Activated B cell treated with CpG ODN at 0.5 μM for 24 hours (primary cell): ENCODE data around the gene VAX1. TPM values are rescaled to one million over a fixed set of nuclear protein-coding genes. Genes with fewer than 3 reads are reported as not detected.

ENCODE experiments used
- ATAC-seq: fragments of 200-7000 bp; cut with Tn5 transposase; one replicate; pipeline ENCODE4 v1.10.0; 2021; ENCODE audit warnings: low read depth, mild to moderate bottlenecking, moderate library complexity
- CTCF ChIA-PET: fragments of 350-600 bp; sonication (Branson Sonifier 250); formaldehyde crosslinking; loops from one replicate; lab custom pipeline; 2021; ENCODE audit warnings: antibody characterized with exemption; lab: Charles Lee
- POLR2A ChIA-PET: fragments of 350-600 bp; sonication (Branson Sonifier 250); formaldehyde crosslinking; loops from one replicate; lab custom pipeline; 2021; ENCODE audit warnings: antibody characterized with exemption; lab: Charles Lee
- DNase-seq: peaks from one replicate; pipeline ENCODE4 v3.0.0; 2022
- H3K27ac Mint-ChIP-seq: one replicate; pipeline ENCODE4 v1.8.0; 2020; ENCODE audit warnings: mixed read lengths
- H3K27me3 Mint-ChIP-seq: one replicate; pipeline ENCODE4 v1.8.0; 2021; ENCODE audit warnings: mixed read lengths
- H3K36me3 Mint-ChIP-seq: one replicate; pipeline ENCODE4 v1.8.0; 2021; ENCODE audit warnings: low read depth, mixed read lengths
- H3K4me1 Mint-ChIP-seq: one replicate; pipeline ENCODE4 v1.8.0; 2021; ENCODE audit warnings: mixed read lengths
- H3K4me3 Mint-ChIP-seq: one replicate; pipeline ENCODE4 v1.8.0; 2020; ENCODE audit warnings: mild to moderate bottlenecking, mixed read lengths
- H3K9me3 Mint-ChIP-seq: one replicate; pipeline ENCODE4 v1.8.0; 2020; ENCODE audit warnings: mixed read lengths
- intact Hi-C: fragments of 100-400 bp; cut with micrococcal nuclease; formaldehyde crosslinking; loops from one replicate; pipeline ENCODE4 v1.15.1; 2024
- total RNA-seq: library from RNA; stranded (reverse); gene quantifications from 2 replicates; pipeline ENCODE4 v1.2.3, GENCODE V29; 2022
- TF ChIP-seq, protein P1 (sequence below): fragments of 200-600 bp; IDR thresholded peaks from one replicate; pipeline ENCODE4 v1.8.0; 2022; ENCODE audit warnings: antibody characterized with exemption, mild to moderate bottlenecking

Gene VAX1
- total RNA-seq, 1 donor from 2014 or later, result not detected

DNA sequence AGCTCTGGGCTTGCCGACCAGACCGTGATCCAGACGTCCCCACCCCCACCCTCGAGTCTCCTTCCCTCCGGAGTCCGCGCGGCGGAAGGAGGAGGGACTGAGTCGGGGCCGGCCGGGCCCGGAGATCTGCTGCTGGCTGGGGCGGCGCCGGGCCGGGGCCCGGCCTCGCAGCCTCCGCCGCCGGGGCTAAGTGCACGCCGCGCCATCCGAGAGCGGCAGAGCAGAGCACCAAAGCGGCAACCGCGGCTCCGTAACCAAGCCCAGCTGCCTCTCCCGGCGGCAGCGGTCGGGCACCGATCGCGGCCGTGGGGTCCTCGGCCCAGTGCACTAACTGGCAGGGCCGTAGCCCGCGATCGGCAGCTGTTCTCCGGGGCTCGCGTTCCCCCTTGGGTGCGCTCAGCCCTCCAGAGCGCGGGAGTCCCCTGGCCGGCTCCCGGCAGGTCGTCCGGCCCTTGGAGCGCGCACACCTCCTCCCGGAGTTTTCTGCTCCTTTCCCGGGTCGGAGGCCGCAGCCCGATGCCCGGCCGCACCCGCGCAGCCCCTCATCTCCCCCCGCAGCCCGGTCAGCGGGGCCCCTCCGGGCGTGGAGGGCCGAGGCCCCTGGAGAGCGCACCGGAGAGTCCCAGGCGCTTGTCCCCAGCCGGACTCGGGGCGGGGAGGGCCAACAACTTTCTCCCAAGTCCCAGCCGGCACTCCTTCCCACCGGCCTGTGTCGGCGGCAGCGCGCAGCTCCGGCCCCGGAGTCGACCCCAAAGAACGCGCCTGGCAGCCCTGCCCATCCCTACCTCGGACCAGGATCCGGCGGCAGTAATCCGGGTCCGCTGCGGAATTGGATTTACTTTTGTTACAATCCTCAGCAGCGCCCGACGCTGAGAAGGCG is 799 bp downstream of the VAX1 start:
- POLR2A ChIA-PET, result no interaction called here
- intact Hi-C loops, result no loop called here
- ATAC-seq (no peak), DNase-seq (no peak)
- TF ChIP-seq, protein P1, sequence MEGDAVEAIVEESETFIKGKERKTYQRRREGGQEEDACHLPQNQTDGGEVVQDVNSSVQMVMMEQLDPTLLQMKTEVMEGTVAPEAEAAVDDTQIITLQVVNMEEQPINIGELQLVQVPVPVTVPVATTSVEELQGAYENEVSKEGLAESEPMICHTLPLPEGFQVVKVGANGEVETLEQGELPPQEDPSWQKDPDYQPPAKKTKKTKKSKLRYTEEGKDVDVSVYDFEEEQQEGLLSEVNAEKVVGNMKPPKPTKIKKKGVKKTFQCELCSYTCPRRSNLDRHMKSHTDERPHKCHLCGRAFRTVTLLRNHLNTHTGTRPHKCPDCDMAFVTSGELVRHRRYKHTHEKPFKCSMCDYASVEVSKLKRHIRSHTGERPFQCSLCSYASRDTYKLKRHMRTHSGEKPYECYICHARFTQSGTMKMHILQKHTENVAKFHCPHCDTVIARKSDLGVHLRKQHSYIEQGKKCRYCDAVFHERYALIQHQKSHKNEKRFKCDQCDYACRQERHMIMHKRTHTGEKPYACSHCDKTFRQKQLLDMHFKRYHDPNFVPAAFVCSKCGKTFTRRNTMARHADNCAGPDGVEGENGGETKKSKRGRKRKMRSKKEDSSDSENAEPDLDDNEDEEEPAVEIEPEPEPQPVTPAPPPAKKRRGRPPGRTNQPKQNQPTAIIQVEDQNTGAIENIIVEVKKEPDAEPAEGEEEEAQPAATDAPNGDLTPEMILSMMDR, result no peak
- Mint-ChIP-seq H3K9me3 (no peaks in the 10 kb centered on the region), H3K4me3 (no peak overlapping the region), H3K36me3 (no peaks in the 10 kb centered on the region), H3K4me1 (peaks cover 11% of the 10 kb centered on the region), H3K27me3 (peaks cover 59% of the 10 kb centered on the region), H3K27ac (no peak overlapping the region)
- CTCF ChIA-PET, result no interaction called here

DNA sequence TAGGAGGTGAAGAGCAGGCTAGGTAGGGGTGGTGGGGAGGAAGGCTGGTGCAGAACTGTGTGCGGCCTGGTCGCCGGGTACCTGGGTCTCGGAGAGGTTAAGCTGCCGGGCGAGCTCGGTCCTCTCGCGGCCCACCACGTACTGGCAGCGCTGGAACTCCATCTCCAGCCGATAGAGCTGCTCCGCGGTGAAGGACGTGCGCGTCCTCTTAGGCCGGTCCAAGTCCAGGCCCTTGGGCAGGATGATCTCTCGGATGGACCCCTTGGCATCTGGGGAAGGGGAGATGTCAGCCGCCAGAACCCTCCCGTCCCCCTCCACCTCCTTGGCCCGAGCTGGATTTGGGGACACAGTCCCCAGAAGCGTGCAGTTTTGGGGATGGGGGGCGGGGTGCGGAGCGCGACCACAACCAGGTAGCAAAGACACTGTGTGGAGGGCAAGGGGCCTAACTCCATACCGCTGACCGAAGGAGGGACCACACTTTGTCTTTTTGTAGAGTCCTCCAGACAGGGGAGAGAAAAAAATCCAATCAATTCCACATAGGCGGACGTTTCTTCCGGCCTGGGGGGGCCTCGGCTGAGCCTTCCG is 1.6 kb downstream of the VAX1 start:
- Mint-ChIP-seq H3K4me1 (peaks cover 17% of the 10 kb centered on the region), H3K27me3 (peaks cover 59% of the 10 kb centered on the region), H3K9me3 (no peaks in the 10 kb centered on the region), H3K4me3 (no peak overlapping the region), H3K36me3 (no peaks in the 10 kb centered on the region), H3K27ac (no peak overlapping the region)
- TF ChIP-seq, protein P1, result no peak
- ATAC-seq (no peak), DNase-seq (no peak)
- intact Hi-C loops, result no loop called here
- POLR2A ChIA-PET, result no interaction called here
- CTCF ChIA-PET, result no interaction called here

DNA sequence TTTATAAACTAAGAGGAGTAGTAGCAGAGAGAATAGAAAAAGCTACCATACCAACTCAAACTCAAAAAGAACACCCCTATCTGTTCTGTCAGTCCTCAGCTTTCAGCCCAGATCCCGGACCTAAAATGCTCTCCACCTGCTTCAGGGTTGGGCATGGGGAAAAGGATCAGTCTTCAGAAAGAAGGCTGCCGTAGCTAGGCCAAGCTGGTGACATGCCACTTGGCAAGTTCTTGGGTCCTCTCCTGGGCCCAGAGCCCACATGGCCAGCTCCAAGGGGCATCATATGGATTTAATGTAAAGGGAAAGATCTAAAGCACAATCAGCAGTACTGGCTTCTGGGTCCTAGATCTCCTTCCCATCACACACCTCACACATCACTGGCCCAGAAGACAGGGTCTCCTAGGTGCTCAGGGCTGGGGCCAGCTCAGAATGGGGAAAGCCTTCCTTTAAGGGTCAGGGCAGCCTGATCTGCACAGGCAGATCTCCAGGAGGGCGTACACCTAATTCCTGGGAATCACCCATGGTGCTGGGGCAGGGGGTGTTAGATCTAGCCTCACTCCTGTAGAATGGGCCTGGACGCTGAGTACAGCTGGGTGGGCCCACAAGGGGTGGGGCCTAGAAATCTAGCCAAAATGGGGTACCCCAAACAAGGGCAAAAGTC is 2.5 kb downstream of the VAX1 start:
- POLR2A ChIA-PET, result no interaction called here
- no peak for ATAC-seq
- Mint-ChIP-seq H3K27ac (no peak overlapping the region), H3K4me3 (no peak overlapping the region), H3K9me3 (no peaks in the 10 kb centered on the region), H3K27me3 (peaks cover 65% of the 10 kb centered on the region), H3K36me3 (no peaks in the 10 kb centered on the region), H3K4me1 (peaks cover 20% of the 10 kb centered on the region)
- no peak for DNase-seq
- TF ChIP-seq, protein P1, result no peak
- CTCF ChIA-PET, result no interaction called here
- intact Hi-C loops, result loop anchor here (2.0 kb wide), 1 partner anchor 33 kb away; no protein-coding TSS in a partner anchor

DNA sequence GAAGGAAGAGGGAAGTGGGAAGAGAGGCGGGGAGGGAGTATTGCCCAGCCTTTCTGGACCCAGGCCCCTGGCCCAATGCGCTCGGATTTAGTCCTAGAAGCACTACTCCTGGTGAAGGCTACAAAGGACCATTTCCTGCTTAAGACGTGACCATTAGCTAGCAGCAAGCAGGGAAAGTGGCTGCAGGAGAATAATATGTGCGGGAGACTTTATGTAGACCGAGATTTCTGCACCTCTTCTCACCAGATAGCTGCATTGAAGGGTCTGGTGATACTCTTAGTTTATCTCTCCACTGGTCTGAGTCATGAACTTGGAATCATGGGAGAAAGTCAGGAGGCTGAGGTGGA is 3.1 kb downstream of the VAX1 start:
- Mint-ChIP-seq H3K4me1 (peaks cover 20% of the 10 kb centered on the region), H3K9me3 (no peaks in the 10 kb centered on the region), H3K36me3 (no peaks in the 10 kb centered on the region), H3K27me3 (peaks cover 67% of the 10 kb centered on the region), H3K4me3 (no peak overlapping the region), H3K27ac (no peak overlapping the region)
- intact Hi-C loops, result loop anchor here (2.0 kb wide), 1 partner anchor 34 kb away; no protein-coding TSS in a partner anchor
- POLR2A ChIA-PET, result no interaction called here
- TF ChIP-seq, protein P1, result no peak
- CTCF ChIA-PET, result no interaction called here
- DNase-seq (no peak), ATAC-seq (no peak)
